ENCODE measurements around the gene RARRES2.
"Not testable (repeated sequence)": the region's sequence is repeated elsewhere in the genome, so short reads cannot be mapped to it uniquely, and the experiment has no call there.

RARRES2 gene

DNA sequence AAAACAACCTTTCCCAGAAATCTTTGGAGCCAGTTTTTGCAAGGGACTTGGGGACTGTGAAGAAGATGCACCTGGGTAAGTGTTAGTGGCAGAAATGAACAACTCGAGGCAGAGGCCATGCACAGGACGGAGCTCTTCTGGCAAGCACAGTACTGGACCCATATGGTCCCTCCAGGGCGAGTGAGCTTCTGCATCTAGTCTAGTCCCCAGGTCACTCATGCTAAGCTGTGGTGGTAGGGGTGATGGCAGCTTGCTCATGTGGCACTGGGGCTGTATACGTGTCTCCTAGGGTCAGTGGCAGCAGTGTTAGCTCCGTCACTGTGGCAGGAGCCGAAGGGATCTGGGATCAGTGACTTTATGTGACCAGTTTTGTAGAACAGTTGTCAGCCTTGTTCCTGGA lies 27.6 kb downstream of the RARRES2 start:
- H3K4me3 ChIP-seq (ENCODE audit: low read depth, low read length), result no peak overlapping the region
- TF ChIP-seq, protein P1, sequence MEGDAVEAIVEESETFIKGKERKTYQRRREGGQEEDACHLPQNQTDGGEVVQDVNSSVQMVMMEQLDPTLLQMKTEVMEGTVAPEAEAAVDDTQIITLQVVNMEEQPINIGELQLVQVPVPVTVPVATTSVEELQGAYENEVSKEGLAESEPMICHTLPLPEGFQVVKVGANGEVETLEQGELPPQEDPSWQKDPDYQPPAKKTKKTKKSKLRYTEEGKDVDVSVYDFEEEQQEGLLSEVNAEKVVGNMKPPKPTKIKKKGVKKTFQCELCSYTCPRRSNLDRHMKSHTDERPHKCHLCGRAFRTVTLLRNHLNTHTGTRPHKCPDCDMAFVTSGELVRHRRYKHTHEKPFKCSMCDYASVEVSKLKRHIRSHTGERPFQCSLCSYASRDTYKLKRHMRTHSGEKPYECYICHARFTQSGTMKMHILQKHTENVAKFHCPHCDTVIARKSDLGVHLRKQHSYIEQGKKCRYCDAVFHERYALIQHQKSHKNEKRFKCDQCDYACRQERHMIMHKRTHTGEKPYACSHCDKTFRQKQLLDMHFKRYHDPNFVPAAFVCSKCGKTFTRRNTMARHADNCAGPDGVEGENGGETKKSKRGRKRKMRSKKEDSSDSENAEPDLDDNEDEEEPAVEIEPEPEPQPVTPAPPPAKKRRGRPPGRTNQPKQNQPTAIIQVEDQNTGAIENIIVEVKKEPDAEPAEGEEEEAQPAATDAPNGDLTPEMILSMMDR (IDR thresholded peaks at IDR 0.05; ENCODE audit: low read depth, low read length), result no peak

- TF ChIP-seq, protein P1 (IDR thresholded peaks at IDR 0.05; ENCODE audit: low read depth, low read length), result no peak
- H3K4me3 ChIP-seq (ENCODE audit: low read depth, low read length), result no peak overlapping the region
These were observed 28.0 kb downstream of the RARRES2 start for GRCh38 chr7:150313367-150313809.

GRCh38 chr7:150312649-150313366 lies 28.6 kb downstream of the RARRES2 start:
- H3K4me3 ChIP-seq (ENCODE audit: low read depth, low read length), result not testable (repeated sequence)

DNA sequence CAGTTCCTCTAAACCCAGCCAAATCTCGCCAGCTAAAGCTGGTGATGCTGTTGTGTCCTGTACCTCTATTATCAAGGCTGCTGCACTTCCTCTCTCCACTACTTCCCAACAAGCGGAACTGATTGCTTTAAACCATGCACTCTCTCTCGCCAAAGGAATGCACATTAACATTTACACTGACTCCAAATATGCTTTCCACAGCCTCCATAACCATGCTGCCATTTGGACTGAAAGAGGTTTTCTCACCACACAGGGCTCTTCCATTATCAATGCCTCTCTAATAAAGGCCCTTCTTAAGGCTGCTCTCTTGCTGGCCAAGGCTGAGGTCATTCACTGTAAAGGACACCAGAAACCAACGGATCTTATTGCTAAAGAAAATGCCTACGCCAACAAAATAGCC lies 29.7 kb downstream of the RARRES2 start:
- TF ChIP-seq, protein P1 (IDR thresholded peaks at IDR 0.05; ENCODE audit: low read depth, low read length), result no peak
- H3K4me3 ChIP-seq (ENCODE audit: low read depth, low read length), result no peak overlapping the region

DNA sequence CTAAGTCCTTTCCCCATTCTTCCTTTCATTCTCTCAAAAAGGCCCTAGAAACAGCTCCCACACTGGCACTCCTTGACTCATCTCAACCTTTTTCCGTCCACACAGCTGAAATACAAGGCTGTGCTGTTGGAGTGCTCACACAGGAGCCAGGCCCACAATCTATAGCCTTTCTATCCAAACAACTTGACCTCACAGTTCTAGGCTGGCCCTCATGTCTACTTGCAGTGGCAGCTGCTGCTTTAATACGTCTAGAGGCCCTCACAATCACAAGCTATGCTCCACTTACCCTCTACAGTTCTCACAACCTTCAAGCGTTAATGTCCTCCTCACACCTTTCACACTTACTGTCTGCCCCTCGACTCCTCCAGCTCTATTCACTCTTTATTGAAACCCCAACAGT lies 30.3 kb downstream of the RARRES2 start:
- TF ChIP-seq, protein P1 (IDR thresholded peaks at IDR 0.05; ENCODE audit: low read depth, low read length), result no peak
- H3K4me3 ChIP-seq (ENCODE audit: low read depth, low read length), result no peak overlapping the region

DNA sequence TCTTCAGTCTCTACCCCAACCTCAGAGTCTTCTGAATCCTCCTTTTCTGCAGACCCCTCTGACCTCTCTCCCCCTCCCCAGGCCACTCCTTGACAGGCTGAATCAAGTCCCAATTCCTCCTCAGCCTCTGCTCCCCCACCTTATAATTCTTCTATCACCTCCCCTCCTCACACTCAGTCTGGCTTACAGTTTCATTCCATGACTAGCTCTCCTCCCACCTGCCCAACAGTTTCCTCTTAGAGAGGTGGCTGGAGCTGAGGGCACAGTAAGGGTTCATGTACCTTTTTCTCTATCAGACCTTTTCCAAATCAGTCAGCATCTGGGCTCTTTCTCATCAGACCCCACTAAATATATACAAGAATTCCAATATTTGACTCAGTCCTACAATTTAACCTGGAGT lies 32.9 kb downstream of the RARRES2 start:
- TF ChIP-seq, protein P1 (IDR thresholded peaks at IDR 0.05; ENCODE audit: low read depth, low read length), result no peak
- H3K4me3 ChIP-seq (ENCODE audit: low read depth, low read length), result no peak overlapping the region

DNA sequence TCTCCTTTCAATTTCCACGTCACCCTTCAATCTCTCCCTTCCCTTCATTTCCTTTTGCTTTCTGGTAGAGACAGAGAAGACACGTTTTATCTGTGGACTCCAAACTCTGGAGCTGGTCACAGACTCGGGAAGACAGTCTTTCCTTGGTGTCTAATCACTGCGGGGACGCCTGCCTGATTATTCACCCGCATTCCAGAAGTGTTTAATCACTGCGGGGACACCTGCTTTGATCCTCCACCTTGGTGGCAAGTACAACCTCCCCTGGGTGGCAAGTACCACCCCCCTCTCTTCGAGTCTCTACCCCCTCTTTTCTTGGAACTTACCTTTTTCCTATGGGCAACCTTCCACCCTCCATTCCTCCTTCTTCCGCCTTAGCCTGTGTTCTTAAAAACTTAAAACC lies 33.5 kb downstream of the RARRES2 start:
- TF ChIP-seq, protein P1 (IDR thresholded peaks at IDR 0.05; ENCODE audit: low read depth, low read length), result no peak
- H3K4me3 ChIP-seq (ENCODE audit: low read depth, low read length), result no peak overlapping the region

DNA sequence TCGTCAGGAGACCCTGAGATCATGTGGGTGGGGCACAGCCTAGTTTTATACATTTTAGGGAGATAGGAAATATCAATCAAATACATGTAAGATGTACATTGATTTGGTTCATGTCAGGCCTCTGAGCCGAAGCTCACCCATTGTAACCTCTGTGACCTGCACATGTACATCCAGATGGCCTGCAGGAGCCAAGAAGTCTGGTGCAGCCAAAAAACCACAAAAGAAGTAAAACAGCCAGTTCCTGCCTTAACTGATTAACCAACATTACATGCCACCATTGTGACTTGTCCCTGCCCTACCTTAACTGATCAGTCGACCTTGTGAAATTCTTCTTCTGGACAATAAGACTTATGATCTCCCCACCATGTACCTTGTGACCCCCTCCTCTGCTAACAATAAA lies 34.3 kb downstream of the RARRES2 start:
- TF ChIP-seq, protein P1 (IDR thresholded peaks at IDR 0.05; ENCODE audit: low read depth, low read length), result no peak
- H3K4me3 ChIP-seq (ENCODE audit: low read depth, low read length), result no peak overlapping the region

DNA sequence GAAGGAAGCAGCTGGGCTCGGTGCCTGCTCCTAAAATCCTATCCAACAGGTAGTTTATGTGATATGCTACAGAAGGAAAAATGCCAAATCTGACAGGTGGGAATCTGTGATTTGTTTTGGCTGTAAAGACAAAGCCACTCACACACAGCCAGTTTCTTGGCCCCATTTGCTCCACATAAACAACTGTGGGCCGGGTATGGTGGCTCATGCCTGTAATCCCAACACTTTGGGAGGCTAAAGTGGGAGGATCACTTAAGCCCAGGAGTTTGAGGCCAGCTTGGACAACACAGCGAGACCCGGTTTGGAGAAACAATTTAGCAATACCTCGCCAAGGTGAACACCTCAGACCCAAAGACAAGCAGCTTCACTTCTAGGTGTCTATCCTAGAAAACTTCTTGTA lies 35.1 kb downstream of the RARRES2 start:
- H3K4me3 ChIP-seq (ENCODE audit: low read depth, low read length), result not testable (repeated sequence)

GRCh38 chr7:150305903-150306284 lies 35.5 kb downstream of the RARRES2 start:
- not testable (repeated sequence) for H3K4me3 ChIP-seq (ENCODE audit: low read depth, low read length)

- not testable (repeated sequence) for H3K4me3 ChIP-seq (ENCODE audit: low read depth, low read length)
These were observed 36.0 kb downstream of the RARRES2 start for GRCh38 chr7:150305259-150305902.

Data from WI38 (cell line).